ENCODE data around the gene ELAVL1. TPM values are rescaled to one million over a fixed set of nuclear protein-coding genes. Genes with fewer than 3 reads are reported as not detected.
"Not testable (repeated sequence)": the region's sequence is repeated elsewhere in the genome, so short reads cannot be mapped to it uniquely, and the experiment has no call there.

ELAVL1 gene
- polyA plus RNA-seq, 1 experiment, result 44.7 TPM

DNA sequence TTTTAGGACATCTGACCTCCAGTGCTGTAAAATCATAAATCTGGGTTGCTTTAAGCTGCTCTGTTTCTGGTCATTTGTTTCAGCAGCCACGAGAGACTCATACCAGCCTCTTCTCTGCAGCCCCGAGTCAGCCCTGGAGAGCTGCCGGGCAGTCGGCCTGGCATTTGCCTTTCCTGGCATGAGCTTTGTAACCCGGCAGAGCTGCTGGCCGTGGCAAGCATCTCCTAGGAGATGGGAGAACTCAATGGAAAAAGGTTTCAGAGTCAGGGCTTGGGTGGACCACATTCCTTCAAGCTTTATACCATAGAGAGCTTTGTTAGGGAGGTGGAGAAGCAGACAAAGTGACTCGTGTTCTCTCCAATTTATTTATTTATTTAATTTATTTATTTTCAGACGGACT is 25.5 kb upstream of the ELAVL1 start:
- Histone ChIP-seq H3K4me3 (ENCODE audit: low read depth, low read length) (no peak overlapping the region), H3K9me3 (ENCODE audit: control insufficient read depth, insufficient read depth, low read length) (no peaks in the 10 kb centered on the region), H3K27ac (ENCODE audit: low read depth, low read length) (no peak overlapping the region), H3K27me3 (ENCODE audit: control insufficient read depth, insufficient read depth, low read length) (peaks cover 3% of the 10 kb centered on the region)
- DNase-seq (ENCODE audit: low read depth, low spot score), result no peak
- CTCF ChIA-PET, result interaction anchor here (1.7 kb wide), 1 partner anchor 28 kb away, joined by 8 read pairs; no protein-coding TSS in a partner anchor
- POLR2A ChIA-PET, result no interaction called here
- TF ChIP-seq, protein P1, sequence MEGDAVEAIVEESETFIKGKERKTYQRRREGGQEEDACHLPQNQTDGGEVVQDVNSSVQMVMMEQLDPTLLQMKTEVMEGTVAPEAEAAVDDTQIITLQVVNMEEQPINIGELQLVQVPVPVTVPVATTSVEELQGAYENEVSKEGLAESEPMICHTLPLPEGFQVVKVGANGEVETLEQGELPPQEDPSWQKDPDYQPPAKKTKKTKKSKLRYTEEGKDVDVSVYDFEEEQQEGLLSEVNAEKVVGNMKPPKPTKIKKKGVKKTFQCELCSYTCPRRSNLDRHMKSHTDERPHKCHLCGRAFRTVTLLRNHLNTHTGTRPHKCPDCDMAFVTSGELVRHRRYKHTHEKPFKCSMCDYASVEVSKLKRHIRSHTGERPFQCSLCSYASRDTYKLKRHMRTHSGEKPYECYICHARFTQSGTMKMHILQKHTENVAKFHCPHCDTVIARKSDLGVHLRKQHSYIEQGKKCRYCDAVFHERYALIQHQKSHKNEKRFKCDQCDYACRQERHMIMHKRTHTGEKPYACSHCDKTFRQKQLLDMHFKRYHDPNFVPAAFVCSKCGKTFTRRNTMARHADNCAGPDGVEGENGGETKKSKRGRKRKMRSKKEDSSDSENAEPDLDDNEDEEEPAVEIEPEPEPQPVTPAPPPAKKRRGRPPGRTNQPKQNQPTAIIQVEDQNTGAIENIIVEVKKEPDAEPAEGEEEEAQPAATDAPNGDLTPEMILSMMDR (IDR thresholded peaks at IDR 0.05; ENCODE audit: low read depth, low read length), result no peak

DNA sequence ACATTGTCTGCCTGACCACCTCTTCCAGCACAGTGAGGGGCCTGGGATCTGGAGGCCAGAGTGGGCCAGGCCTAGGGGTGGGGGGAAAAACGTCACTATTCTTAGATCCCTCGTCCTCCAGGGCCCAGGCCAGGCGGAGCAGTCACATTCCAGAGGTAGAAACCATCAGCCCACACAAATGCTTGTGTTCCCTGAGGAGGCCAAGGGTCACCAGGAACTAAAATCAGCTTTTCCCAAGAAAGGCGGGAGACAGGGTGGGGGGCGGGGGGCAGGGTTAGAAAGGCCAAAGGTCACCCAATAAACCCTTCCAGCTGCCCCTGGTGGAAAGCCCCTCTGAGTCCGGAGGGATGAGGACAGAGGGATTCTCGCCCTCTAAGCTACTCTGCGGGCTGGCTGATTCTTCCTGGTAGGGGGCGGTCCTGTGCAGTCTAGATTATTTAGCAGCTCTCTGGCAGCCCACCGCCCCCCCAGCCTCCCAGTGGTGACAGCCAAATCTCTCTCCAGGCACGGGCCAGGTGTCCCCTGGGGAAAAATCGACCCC is 23.6 kb upstream of the ELAVL1 start:
- Histone ChIP-seq H3K4me3 (ENCODE audit: low read depth, low read length) (no peak overlapping the region), H3K27ac (ENCODE audit: low read depth, low read length) (no peak overlapping the region), H3K27me3 (ENCODE audit: control insufficient read depth, insufficient read depth, low read length) (no peaks in the 10 kb centered on the region), H3K9me3 (ENCODE audit: control insufficient read depth, insufficient read depth, low read length) (no peaks in the 10 kb centered on the region)
- no peak for DNase-seq (ENCODE audit: low read depth, low spot score)
- ChIA-PET CTCF (interaction anchor here (0.5 to 2.3 kb wide), 3 partner anchors 24 to 206 kb away, joined by 3 to 11 read pairs (median 5); no protein-coding TSS in a partner anchor), POLR2A (no interaction called here)
- TF ChIP-seq, protein P1 (IDR thresholded peaks at IDR 0.05; ENCODE audit: low read depth, low read length), result no peak

DNA sequence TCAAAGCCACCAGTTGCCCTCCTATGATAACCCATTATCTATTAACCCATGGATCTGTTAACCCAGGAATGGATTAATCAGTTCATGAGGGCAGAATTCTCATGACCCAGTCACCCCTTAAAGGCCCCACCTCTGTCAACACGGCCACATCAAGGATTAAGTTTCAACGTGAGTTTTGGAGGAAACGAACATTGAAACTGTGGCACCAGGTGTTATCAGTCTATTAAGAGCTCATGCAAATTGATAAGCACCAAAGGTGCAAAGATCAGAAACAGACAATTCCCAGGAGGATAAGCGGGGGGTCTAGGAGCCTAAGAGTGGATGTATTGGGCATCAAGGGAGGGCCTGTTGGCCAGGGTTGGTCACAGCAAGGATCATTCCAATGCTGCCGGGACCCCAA is 19.9 kb upstream of the ELAVL1 start:
- Histone ChIP-seq H3K4me3 (ENCODE audit: low read depth, low read length) (no peak overlapping the region), H3K9me3 (ENCODE audit: control insufficient read depth, insufficient read depth, low read length) (no peaks in the 10 kb centered on the region), H3K27me3 (ENCODE audit: control insufficient read depth, insufficient read depth, low read length) (no peaks in the 10 kb centered on the region), H3K27ac (ENCODE audit: low read depth, low read length) (no peak overlapping the region)
- DNase-seq (ENCODE audit: low read depth, low spot score), result no peak
- POLR2A ChIA-PET, result no interaction called here
- TF ChIP-seq, protein P1 (IDR thresholded peaks at IDR 0.05; ENCODE audit: low read depth, low read length), result no peak
- CTCF ChIA-PET, result interaction anchor here (1.1 kb wide), 1 partner anchor 23 kb away, joined by 3 read pairs; no protein-coding TSS in a partner anchor

DNA sequence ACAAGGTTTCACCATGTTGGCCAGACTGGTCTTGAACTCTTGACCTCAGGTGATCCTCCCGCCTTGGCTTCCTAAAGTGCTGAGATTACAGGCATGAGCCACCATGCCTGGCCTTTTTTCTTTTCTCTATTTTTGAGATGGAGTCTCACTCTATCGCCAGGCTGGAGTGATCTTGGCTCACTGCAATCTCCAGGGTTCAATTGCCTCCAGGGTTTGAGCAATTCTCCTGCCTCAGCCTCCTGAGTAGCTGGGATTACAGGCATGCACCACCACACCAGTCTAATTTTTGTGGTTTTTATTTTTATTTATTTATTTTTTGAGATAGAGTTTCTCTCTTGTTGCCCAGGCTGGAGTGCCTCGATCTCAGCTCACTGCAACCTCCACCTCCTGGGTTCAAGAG is 18.8 kb upstream of the ELAVL1 start:
- H3K27ac ChIP-seq (ENCODE audit: low read depth, low read length); H3K9me3 ChIP-seq (ENCODE audit: control insufficient read depth, insufficient read depth, low read length); DNase-seq (ENCODE audit: low read depth, low spot score); H3K27me3 ChIP-seq (ENCODE audit: control insufficient read depth, insufficient read depth, low read length); POLR2A ChIA-PET; CTCF ChIA-PET; H3K4me3 ChIP-seq (ENCODE audit: low read depth, low read length): not testable (repeated sequence)

DNA sequence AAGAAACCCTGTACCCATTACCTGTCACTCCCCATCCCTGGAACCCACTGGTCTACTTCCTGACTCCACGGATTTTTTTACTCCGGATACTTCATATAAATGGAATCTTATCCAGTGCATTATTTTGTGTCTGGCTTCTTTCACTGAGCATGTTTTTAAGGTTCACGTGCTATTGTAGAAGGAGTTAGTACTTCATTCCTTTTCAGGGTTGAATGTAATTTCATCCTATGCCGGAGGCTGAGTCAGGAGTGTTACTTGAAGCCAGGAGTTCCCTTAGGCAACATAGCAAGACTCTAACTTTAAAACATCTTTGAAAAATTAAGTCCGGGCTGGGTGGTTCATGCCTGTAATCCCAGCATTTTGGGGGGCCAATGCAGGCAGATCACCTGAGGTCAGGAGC is 17.9 kb upstream of the ELAVL1 start:
- Histone ChIP-seq H3K9me3 (ENCODE audit: control insufficient read depth, insufficient read depth, low read length) (no peaks in the 10 kb centered on the region), H3K4me3 (ENCODE audit: low read depth, low read length) (no peak overlapping the region), H3K27ac (ENCODE audit: low read depth, low read length) (no peak overlapping the region), H3K27me3 (ENCODE audit: control insufficient read depth, insufficient read depth, low read length) (no peaks in the 10 kb centered on the region)
- CTCF ChIA-PET, result no interaction called here
- no peak for DNase-seq (ENCODE audit: low read depth, low spot score)
- POLR2A ChIA-PET, result no interaction called here
- TF ChIP-seq, protein P1 (IDR thresholded peaks at IDR 0.05; ENCODE audit: low read depth, low read length), result no peak
